HG02763 (cell line): ENCODE data around the gene BEST1.
"Not testable (repeated sequence)": the region's sequence is repeated elsewhere in the genome, so short reads cannot be mapped to it uniquely, and the experiment has no call there.

ENCODE experiments used
- ATAC-seq: cut with Tn5 transposase; IDR thresholded peaks from one replicate; pipeline ENCODE4 v1.9.1; 2021; ENCODE audit warnings: mild to moderate bottlenecking, moderate library complexity; ENCODE audit not compliant: unreplicated experiment

Gene BEST1

GRCh38 chr11:61947486-61948210 lies 2.5 kb upstream of the BEST1 start:
- no peak for ATAC-seq

DNA sequence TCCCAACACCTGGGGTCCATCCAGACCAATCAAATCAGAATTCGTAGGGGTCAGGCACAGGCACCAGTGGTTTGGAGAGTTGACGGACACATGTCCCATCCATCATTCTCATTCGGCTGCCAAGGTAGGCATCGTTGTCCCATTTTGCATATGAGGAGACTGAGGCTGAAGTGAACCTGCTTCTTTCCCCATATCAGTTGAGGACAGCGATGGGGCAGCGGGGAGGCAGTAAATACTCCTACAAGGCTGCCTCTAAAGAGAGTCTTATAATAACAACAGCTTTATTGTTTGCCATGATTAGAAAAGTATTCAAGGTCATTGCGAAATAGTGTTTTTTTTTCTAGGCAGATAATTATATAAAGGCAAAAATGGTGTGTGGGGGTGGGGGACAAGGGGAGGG lies 1.6 kb upstream of the BEST1 start:
- ATAC-seq: no peak

- ATAC-seq: no peak
Measured at GRCh38 chr11:61949169-61950034, 749 bp upstream of the BEST1 start.

DNA sequence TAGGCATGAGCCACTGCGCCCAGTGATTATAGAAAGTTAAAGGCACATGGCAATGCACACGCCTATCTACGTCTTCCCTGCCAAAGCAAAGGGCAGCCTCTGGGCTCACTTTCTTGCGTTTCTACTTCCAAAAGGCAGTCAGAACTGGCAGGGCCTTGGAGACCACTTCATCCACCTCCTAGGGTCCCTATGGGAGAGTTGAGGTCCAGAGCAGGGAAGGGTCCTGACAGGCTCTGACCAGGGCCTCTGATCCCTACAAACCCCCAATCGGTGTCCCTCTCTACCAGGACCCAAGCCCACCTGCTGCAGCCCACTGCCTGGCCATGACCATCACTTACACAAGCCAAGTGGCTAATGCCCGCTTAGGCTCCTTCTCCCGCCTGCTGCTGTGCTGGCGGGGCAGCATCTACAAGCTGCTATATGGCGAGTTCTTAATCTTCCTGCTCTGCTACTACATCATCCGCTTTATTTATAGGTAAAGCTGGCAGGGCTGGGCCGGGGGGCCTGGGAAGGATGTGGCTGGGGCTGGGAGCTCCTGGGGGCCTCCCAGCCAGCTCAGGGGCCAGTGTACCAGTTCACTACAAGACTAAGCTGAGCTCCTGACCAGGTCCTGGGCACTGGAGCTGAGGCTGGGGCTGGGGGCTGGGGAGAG lies 1.5 kb downstream of the BEST1 start:
- ATAC-seq: no peak

GRCh38 chr11:61952882-61953281 lies 2.7 kb downstream of the BEST1 start:
- no peak for ATAC-seq

GRCh38 chr11:61953632-61954031 lies 3.5 kb downstream of the BEST1 start:
- ATAC-seq: not testable (repeated sequence)

GRCh38 chr11:61954106-61954850 lies 4.1 kb downstream of the BEST1 start:
- no peak for ATAC-seq

GRCh38 chr11:61954851-61955421 lies 4.8 kb downstream of the BEST1 start:
- no peak for ATAC-seq

DNA sequence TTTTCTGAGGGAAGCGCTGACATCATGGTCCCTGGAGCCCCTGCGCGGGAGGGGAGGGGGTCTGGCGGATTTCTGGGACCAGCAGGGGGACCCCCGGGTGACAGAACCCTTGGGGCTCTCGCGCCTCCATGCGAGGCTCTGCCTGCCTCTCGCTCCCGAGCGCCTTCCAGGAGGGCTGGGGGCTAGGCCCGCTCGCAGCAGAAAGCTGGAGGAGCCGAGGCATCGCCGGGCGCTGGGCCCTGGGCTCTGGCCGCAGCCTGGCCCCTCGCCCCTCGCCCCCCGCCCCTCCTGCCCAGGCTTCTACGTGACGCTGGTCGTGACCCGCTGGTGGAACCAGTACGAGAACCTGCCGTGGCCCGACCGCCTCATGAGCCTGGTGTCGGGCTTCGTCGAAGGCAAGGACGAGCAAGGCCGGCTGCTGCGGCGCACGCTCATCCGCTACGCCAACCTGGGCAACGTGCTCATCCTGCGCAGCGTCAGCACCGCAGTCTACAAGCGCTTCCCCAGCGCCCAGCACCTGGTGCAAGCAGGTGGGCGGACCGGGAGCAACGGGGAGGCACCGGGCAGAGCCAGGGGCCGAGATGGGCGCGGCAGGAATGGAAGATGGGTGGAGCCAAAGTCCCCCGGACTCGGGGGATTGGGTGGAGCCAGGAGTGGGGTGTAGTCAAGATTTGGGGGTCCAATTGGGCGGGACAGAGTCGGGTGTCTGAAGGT lies 5.4 kb downstream of the BEST1 start:
- ATAC-seq: no peak

DNA sequence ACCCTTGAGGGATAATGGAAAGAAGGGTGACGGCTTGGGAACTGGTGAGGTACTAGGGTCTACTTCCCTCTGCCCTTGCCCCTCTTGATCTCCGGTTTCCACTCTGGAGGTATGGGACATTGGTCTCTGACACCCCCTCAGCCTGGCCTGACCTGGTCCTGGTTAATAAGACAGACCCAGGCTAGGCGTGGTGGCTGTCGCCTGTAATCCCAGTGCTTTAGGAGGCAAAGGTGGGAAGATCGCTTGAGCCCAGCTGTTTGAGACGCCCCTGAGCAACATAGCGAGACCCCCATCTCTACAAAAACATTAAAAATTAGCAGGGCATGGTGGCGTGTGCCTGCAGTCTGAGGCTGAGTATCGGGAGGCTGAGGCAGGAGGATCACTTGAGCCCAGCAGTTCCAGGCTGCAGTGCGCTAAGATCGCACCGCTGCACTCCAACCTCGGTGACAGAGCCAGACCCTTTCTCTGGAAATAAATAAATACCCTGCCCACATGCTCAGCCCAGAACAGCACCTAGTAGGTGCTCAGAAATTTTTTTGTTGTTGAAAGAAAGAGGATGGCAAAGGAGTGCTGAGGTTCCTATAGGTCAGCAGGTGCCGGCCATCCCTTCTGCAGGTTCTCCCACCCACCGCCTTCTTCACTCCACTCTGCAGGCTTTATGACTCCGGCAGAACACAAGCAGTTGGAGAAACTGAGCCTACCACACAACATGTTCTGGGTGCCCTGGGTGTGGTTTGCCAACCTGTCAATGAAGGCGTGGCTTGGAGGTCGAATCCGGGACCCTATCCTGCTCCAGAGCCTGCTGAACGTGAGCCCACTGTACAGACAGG lies 6.3 kb downstream of the BEST1 start:
- ATAC-seq: no peak

DNA sequence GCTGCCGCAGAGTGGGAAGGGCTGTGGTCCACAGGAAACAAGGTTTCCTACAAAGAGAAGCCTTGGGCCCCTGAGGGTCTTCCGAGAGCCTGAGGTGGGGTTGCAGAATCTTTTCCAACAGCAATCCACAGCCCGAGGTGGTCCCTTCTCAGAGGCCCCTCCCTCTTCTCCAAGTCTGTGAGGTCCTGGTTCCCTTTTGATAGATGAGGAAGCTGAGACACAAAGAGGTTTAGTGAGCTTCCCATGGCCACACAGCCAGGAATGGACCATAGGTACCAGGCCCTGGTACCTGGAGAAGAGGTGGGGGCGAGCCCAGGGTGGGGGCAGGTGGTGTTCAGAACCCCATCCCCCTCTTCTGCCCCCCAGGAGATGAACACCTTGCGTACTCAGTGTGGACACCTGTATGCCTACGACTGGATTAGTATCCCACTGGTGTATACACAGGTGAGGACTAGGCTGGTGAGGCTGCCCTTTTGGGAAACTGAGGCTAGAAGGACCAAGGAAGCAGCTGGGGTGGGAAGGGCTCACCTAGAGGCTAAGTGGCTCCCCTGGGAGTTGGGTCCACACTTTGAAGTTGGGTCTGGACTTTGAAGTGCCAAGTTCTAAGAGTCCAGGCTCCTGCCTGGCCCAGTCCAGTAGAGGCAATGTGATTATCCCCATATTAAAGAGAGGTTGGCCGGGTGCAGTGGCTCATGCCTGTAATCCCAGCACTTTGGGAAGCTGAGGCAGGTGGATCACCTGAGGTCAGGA lies 7.0 kb downstream of the BEST1 start:
- no peak for ATAC-seq

GRCh38 chr11:61958590-61958989 lies 8.4 kb downstream of the BEST1 start:
- ATAC-seq: no peak

DNA sequence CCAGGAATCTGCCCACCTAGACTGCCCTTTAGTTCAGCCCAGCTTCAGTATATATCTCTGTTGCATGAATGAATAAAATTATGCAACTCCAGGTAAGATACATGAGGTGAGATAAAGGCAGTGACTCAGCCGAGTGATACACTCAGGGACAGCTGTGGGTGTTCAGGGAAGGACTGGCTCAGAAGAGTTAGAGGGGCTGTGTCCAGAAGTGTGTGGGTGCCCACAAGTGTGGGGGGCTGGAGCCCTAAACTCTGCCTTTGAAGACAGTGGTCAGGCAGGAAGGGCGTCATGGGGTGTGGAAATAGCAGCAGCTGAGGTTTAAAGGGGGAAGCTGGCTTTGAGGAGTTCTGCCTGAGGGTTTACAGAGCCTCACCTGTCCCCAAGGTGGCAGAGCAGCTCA lies 9.0 kb downstream of the BEST1 start:
- ATAC-seq: no peak

- ATAC-seq: no peak
Measured at GRCh38 chr11:61959678-61960077, 9.5 kb downstream of the BEST1 start.

- no peak for ATAC-seq
Measured at GRCh38 chr11:61960532-61960931, 10.4 kb downstream of the BEST1 start.

- ATAC-seq: no peak
Measured at GRCh38 chr11:61961570-61962212, 11.5 kb downstream of the BEST1 start.

DNA sequence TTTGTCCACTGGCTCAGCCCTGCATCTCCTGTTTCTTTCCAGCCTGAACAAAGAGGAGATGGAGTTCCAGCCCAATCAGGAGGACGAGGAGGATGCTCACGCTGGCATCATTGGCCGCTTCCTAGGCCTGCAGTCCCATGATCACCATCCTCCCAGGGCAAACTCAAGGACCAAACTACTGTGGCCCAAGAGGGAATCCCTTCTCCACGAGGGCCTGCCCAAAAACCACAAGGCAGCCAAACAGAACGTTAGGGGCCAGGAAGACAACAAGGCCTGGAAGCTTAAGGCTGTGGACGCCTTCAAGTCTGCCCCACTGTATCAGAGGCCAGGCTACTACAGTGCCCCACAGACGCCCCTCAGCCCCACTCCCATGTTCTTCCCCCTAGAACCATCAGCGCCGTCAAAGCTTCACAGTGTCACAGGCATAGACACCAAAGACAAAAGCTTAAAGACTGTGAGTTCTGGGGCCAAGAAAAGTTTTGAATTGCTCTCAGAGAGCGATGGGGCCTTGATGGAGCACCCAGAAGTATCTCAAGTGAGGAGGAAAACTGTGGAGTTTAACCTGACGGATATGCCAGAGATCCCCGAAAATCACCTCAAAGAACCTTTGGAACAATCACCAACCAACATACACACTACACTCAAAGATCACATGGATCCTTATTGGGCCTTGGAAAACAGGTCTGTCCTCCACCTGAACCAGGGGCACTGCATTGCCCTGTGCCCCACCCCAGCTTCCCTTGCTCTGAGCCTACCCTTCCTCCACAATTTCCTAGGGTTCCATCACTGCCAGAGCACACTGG lies 12.3 kb downstream of the BEST1 start:
- no peak for ATAC-seq
